GM23338 (cell line): ENCODE measurements around the gene COTL1. TPM values are rescaled to one million over a fixed set of nuclear protein-coding genes. Genes with fewer than 3 reads are reported as not detected.
A peak's percentile ranks its signal among the peaks of the same experiment; 100 is the strongest.

ENCODE experiments used
- ATAC-seq: fragments of 200-7000 bp; cut with Tn5 transposase; 3 replicates; pipeline ENCODE4 v1.9.1; 2020
- DNase-seq: peaks from one replicate; pipeline ENCODE4 v3.0.0-alpha.2; 2015; ENCODE audit warnings: low spot score
- H2AFZ ChIP-seq: fragments of 200-600 bp; sonication (generic); 2 replicates; pipeline ENCODE4 v1.8.0; 2016; ENCODE audit warnings: antibody characterized with exemption, mild to moderate bottlenecking, moderate library complexity
- H3F3A ChIP-seq: fragments of 200-600 bp; sonication (generic); replicated peaks from 2 replicates; pipeline ENCODE4 v1.8.0; 2017; ENCODE audit warnings: antibody characterized with exemption, mixed run types, low read depth
- H3K27ac ChIP-seq: fragments of 200-600 bp; sonication (generic); 2 replicates; pipeline ENCODE4 v1.6.1; 2016; ENCODE audit warnings: low read depth
- H3K27me3 ChIP-seq: fragments of 200-600 bp; sonication (generic); 2 replicates; pipeline ENCODE4 v1.8.0; 2016; ENCODE audit warnings: mild to moderate bottlenecking, mixed run types, moderate library complexity; ENCODE audit not compliant: insufficient read depth
- H3K36me3 ChIP-seq: fragments of 200-600 bp; sonication (generic); 2 replicates; pipeline ENCODE4 v1.8.0; 2016; ENCODE audit warnings: mild to moderate bottlenecking; ENCODE audit not compliant: insufficient read depth
- H3K4me1 ChIP-seq: fragments of 200-600 bp; sonication (generic); 2 replicates; pipeline ENCODE4 v1.8.0; 2016; ENCODE audit warnings: mild to moderate bottlenecking, moderate library complexity; ENCODE audit not compliant: insufficient read depth
- H3K4me2 ChIP-seq: fragments of 200-600 bp; sonication (generic); 2 replicates; pipeline ENCODE4 v1.7.1; 2017; ENCODE audit warnings: mixed run types
- H3K4me3 ChIP-seq: fragments of 200-600 bp; sonication (generic); 2 replicates; pipeline ENCODE4 v1.6.1; 2016; ENCODE audit warnings: mixed run types
- H3K79me2 ChIP-seq: fragments of 200-600 bp; sonication (generic); replicated peaks from 2 replicates; pipeline ENCODE4 v1.8.0; 2017; ENCODE audit warnings: mild to moderate bottlenecking; ENCODE audit not compliant: insufficient read depth
- H3K9me2 ChIP-seq: fragments of 200-600 bp; sonication (generic); 2 replicates; pipeline ENCODE4 v1.8.0; 2017; ENCODE audit not compliant: insufficient read depth
- H4K20me1 ChIP-seq: fragments of 200-600 bp; sonication (generic); replicated peaks from 2 replicates; pipeline ENCODE4 v1.8.0; 2017; ENCODE audit warnings: mild to moderate bottlenecking; ENCODE audit not compliant: insufficient read depth
- H3K27ac Mint-ChIP-seq: 2 replicates; pipeline ENCODE4 v1.8.0; 2020; ENCODE audit warnings: inconsistent platforms, mild to moderate bottlenecking, moderate library complexity, mixed read lengths
- H3K27me3 Mint-ChIP-seq: 3 replicates; pipeline ENCODE4 v1.8.0; 2022; ENCODE audit warnings: low read depth, mild to moderate bottlenecking, moderate library complexity, mixed read lengths, inconsistent platforms; ENCODE audit not compliant: insufficient read depth, poor library complexity
- H3K36me3 Mint-ChIP-seq: 3 replicates; pipeline ENCODE4 v1.8.0; 2021; ENCODE audit warnings: low read depth, mild to moderate bottlenecking, inconsistent platforms, moderate library complexity, mixed read lengths
- H3K4me1 Mint-ChIP-seq: 3 replicates; pipeline ENCODE4 v1.8.0; 2020; ENCODE audit warnings: mild to moderate bottlenecking, inconsistent platforms, mixed read lengths
- H3K4me3 Mint-ChIP-seq: 3 replicates; pipeline ENCODE4 v1.8.0; 2021; ENCODE audit warnings: moderate library complexity, mild to moderate bottlenecking, inconsistent platforms, mixed read lengths
- H3K9me3 Mint-ChIP-seq: 3 replicates; pipeline ENCODE4 v1.8.0; 2020; ENCODE audit warnings: moderate library complexity, mild to moderate bottlenecking, inconsistent platforms, mixed read lengths
- CREB1 ChIP-seq: fragments of 250-450 bp; sonication (Bioruptor Pico); IDR thresholded peaks from 2 replicates; pipeline ENCODE4 v1.5.0; 2020; ENCODE audit warnings: low read depth, mild to moderate bottlenecking, moderate library complexity
- EZH2 ChIP-seq: fragments of 200-600 bp; sonication (generic); IDR thresholded peaks from one replicate; pipeline ENCODE4 v1.8.0; 2017; ENCODE audit warnings: antibody characterized with exemption, mild to moderate bottlenecking, low read depth; ENCODE audit not compliant: unreplicated experiment
- JUNB ChIP-seq: IDR thresholded peaks from one replicate; pipeline ENCODE4 v1.6.1; 2016; ENCODE audit warnings: antibody characterized with exemption; ENCODE audit not compliant: unreplicated experiment
- polyA plus RNA-seq: library from polyadenylated mRNA; unstranded; fragments of >200 nt; fragmentation: Nextera tagmentation; extraction: Ambion mirVana; gene quantifications from 2 replicates; pipeline ENCODE4 v1.2.1, GENCODE V29; 2016
- total RNA-seq: library from RNA; depleted of rRNA; stranded (reverse); fragments of >200 nt; shearing (Covaris generic); gene quantifications from 2 replicates; pipeline ENCODE4 v1.2.3, GENCODE V29; 2014
- TF ChIP-seq, protein P1 (sequence below): fragments of 250-450 bp; sonication (Bioruptor Pico); IDR thresholded peaks from 2 replicates; pipeline ENCODE4 v1.5.0; 2020; ENCODE audit warnings: mild to moderate bottlenecking, moderate library complexity

COTL1 gene
- total and polyA plus RNA-seq, 2 experiments from 2014 or later: 117 to 166 TPM

DNA sequence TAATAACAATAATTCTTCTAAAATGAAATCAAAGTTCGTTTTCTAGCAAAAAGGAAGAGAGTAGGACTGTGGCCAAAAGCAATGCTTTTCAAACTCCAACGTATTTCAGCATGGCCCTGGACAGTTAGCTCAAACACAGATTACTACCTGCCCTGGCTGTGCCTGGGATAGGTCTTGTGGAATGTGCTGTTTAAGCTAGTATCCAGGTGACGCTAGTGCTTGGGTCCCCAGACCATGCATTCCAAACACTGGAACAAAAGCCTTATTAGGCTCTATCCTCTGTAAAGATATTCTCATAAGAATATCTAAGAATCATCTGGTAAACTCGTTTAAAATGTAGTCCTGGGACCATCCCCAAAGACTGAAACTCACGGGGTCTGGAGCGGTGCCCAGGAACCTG is 60.8 kb downstream of the COTL1 start (continued):
- TF ChIP-seq EZH2: no peak

DNA sequence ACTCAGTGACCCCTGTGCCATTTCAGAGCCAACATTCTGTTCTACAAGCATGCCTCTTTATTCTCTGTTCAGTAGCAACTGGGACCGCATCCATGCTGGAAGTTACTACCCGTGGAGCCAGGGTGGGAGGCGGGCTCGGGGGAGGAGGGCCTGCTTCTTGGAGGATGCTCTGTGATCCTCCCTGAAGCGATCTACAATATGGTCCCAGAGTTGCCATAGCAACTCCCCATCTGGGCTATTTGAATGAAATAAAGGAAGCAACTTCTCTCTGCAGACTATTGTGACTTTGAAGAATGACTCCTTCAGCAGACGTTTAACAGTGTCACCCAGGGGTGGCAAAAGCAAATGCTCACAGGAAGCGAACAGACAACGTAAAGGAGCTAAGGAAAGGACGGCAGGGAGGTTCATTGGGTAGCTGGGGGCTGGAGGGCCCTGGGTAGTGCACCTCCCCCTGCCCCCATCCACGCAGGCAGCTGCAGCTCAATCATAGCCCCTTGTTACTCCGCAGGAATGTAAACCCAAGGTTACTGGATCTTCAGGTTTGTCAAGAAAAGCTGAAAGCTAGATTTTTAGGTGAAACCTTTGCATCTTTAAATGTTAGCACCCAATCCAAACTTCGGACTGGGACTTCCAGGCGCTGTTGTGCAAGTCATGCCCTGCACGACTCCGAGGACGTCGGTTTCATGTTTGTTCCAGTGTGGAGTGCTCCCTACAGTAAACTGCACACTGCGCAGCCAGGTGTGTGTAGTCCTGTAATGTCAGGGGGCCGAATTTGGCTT is 62.3 kb downstream of the COTL1 start:
- H3K4me3 Mint-ChIP-seq: peak overlapping the region; percentile 30; the same call in 1 of the 3 replicates
- Histone ChIP-seq H4K20me1 (no peaks in the 10 kb centered on the region), H3K9me2 (no peaks in the 10 kb centered on the region), H3K4me3 (no peak overlapping the region), H2AFZ (no peak overlapping the region), H3F3A (peaks cover 15% of the 10 kb centered on the region; the same call in 1 of the 2 replicates), H3K27me3 (no peaks in the 10 kb centered on the region), H3K27ac (peak overlapping the region; percentile 51; the same call in 1 of the 2 replicates), H3K4me2 (peak overlapping the region; percentile 64), H3K79me2 (no peaks in the 10 kb centered on the region), H3K36me3 (no peaks in the 10 kb centered on the region), H3K4me1 (peaks cover 34% of the 10 kb centered on the region)
- no peaks in the 10 kb centered on the region for H3K9me3 Mint-ChIP-seq
- 0 out of 2 replicates have a peak, but pooled peaks have one; percentile 6 for TF ChIP-seq CREB1 (CRISPR knock-in tag)
- no peak for TF ChIP-seq EZH2
- TF ChIP-seq, protein P1, sequence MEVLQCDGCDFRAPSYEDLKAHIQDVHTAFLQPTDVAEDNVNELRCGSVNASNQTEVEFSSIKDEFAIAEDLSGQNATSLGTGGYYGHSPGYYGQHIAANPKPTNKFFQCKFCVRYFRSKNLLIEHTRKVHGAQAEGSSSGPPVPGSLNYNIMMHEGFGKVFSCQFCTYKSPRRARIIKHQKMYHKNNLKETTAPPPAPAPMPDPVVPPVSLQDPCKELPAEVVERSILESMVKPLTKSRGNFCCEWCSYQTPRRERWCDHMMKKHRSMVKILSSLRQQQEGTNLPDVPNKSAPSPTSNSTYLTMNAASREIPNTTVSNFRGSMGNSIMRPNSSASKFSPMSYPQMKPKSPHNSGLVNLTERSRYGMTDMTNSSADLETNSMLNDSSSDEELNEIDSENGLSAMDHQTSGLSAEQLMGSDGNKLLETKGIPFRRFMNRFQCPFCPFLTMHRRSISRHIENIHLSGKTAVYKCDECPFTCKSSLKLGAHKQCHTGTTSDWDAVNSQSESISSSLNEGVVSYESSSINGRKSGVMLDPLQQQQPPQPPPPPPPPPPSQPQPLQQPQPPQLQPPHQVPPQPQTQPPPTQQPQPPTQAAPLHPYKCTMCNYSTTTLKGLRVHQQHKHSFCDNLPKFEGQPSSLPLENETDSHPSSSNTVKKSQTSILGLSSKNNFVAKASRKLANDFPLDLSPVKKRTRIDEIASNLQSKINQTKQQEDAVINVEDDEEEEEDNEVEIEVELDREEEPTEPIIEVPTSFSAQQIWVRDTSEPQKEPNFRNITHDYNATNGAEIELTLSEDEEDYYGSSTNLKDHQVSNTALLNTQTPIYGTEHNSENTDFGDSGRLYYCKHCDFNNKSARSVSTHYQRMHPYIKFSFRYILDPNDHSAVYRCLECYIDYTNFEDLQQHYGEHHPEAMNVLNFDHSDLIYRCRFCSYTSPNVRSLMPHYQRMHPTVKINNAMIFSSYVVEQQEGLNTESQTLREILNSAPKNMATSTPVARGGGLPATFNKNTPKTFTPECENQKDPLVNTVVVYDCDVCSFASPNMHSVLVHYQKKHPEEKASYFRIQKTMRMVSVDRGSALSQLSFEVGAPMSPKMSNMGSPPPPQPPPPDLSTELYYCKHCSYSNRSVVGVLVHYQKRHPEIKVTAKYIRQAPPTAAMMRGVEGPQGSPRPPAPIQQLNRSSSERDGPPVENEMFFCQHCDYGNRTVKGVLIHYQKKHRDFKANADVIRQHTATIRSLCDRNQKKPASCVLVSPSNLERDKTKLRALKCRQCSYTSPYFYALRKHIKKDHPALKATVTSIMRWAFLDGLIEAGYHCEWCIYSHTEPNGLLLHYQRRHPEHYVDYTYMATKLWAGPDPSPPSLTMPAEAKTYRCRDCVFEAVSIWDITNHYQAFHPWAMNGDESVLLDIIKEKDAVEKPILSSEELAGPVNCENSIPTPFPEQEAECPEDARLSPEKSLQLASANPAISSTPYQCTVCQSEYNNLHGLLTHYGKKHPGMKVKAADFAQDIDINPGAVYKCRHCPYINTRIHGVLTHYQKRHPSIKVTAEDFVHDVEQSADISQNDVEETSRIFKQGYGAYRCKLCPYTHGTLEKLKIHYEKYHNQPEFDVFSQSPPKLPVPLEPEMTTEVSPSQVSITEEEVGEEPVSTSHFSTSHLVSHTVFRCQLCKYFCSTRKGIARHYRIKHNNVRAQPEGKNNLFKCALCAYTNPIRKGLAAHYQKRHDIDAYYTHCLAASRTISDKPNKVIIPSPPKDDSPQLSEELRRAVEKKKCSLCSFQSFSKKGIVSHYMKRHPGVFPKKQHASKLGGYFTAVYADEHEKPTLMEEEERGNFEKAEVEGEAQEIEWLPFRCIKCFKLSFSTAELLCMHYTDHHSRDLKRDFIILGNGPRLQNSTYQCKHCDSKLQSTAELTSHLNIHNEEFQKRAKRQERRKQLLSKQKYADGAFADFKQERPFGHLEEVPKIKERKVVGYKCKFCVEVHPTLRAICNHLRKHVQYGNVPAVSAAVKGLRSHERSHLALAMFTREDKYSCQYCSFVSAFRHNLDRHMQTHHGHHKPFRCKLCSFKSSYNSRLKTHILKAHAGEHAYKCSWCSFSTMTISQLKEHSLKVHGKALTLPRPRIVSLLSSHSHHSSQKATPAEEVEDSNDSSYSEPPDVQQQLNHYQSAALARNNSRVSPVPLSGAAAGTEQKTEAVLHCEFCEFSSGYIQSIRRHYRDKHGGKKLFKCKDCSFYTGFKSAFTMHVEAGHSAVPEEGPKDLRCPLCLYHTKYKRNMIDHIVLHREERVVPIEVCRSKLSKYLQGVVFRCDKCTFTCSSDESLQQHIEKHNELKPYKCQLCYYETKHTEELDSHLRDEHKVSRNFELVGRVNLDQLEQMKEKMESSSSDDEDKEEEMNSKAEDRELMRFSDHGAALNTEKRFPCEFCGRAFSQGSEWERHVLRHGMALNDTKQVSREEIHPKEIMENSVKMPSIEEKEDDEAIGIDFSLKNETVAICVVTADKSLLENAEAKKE (CRISPR knock-in tag): no peak
- TF ChIP-seq JUNB: no peak
- no peak overlapping the region; the same call in 1 of the 2 replicates for H3K27ac Mint-ChIP-seq
- DNase-seq: peak; percentile 67
- peaks cover 20% of the 10 kb centered on the region for H3K27me3 Mint-ChIP-seq
- H3K4me1 Mint-ChIP-seq: peaks cover 43% of the 10 kb centered on the region
- no peaks in the 10 kb centered on the region; the same call in 2 of the 3 replicates for H3K36me3 Mint-ChIP-seq
- peak; percentile 30 for ATAC-seq
